Muscle of leg (tissue), 11 donors: ENCODE data around the gene OLR1. TPM values are rescaled to one million over a fixed set of nuclear protein-coding genes. Genes with fewer than 3 reads are reported as not detected.

ENCODE experiments used
- DNase-seq: peaks from one replicate; pipeline ENCODE4 v3.0.0; 2013
- H3K27ac ChIP-seq: one replicate; pipeline ENCODE4 v1.5.1; 2013; ENCODE audit warnings: mild to moderate bottlenecking, low read length, control low read depth
- H3K27me3 ChIP-seq: one replicate; pipeline ENCODE4 v1.6.1; 2013; ENCODE audit warnings: low read length; ENCODE audit not compliant: control insufficient read depth, insufficient read depth
- H3K36me3 ChIP-seq: one replicate; pipeline ENCODE4 v1.6.1; 2013; ENCODE audit warnings: low read length; ENCODE audit not compliant: control insufficient read depth, insufficient read depth
- H3K4me1 ChIP-seq: one replicate; pipeline ENCODE4 v1.6.1; 2013; ENCODE audit warnings: low read length; ENCODE audit not compliant: control insufficient read depth, insufficient read depth
- H3K4me3 ChIP-seq: one replicate; pipeline ENCODE4 v1.5.1; 2013; ENCODE audit warnings: low read length, control low read depth
- H3K9me3 ChIP-seq: replicated peaks from 2 replicates; pipeline ENCODE4 v1.6.1; 2013; ENCODE audit warnings: low read depth, low read length; ENCODE audit not compliant: control insufficient read depth
- WGBS: methylation state at CpG from one replicate; pipeline ENCODE4 v1.1.5; 2013; ENCODE audit warnings: missing lambda C conversion rate; ENCODE audit not compliant: insufficient coverage; 5-methylcytosine and 5-hydroxymethylcytosine counted together
- polyA plus RNA-seq, 8 donors: library from polyadenylated mRNA; unstranded; fragments of 120-200 nt; gene quantifications; one replicate each; pipeline versions ENCODE4 v1.2.1 to v1.2.3, GENCODE V29; 2013; ENCODE audit warnings: inconsistent platforms in 1 of 8, low replicate concordance in 1 of 8; ENCODE audit not compliant: insufficient read length in 8 of 8, insufficient read depth in 1 of 8
- total RNA-seq: library from RNA; stranded (reverse); fragments of 120-200 nt; gene quantifications from one replicate; pipeline ENCODE4 v1.2.4, GENCODE V29; 2013

Gene OLR1
- total and polyA plus RNA-seq, 9 donors = 0.13 to 2.0 (median 0.56) TPM

DNA sequence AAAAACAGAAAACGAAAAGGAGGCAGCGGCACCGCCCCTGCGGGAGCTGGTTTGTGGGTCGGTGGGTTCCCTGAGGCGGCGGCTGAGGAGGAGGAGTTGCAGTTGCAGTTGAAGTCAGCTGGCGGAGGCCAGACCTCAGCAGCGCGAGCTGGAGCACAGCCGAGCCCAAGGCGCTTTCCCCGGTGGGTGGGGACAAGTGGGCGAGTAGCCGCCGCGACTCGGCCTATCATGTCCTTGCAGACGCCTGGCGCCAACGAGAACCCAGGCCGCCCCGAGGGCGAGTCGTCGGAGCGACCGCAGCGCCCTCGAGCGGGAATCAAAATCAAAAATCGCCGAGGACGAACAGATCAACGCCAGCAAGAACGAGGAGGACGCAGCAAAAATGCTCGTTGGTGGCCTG lies 60.5 kb downstream of the OLR1 start:
- 72% methylated on average over 36 of the region's 38 CpGs for WGBS
- Histone ChIP-seq H3K4me3 (no peak overlapping the region), H3K9me3 (peaks cover 3% of the 10 kb centered on the region), H3K27ac (no peak overlapping the region), H3K36me3 (no peaks in the 10 kb centered on the region), H3K4me1 (no peaks in the 10 kb centered on the region), H3K27me3 (no peaks in the 10 kb centered on the region)
- no peak for DNase-seq

GRCh38 chr12:10110256-10110844 lies 61.6 kb downstream of the OLR1 start:
- WGBS = no CpG with 5 or more reads among the region's 2 CpGs
- Histone ChIP-seq H3K27ac (no peak overlapping the region), H3K4me1 (no peaks in the 10 kb centered on the region), H3K36me3 (no peaks in the 10 kb centered on the region), H3K4me3 (no peak overlapping the region), H3K27me3 (no peaks in the 10 kb centered on the region), H3K9me3 (peaks cover 3% of the 10 kb centered on the region)
- no peak for DNase-seq

Other genes with a start within 250 kb of the OLR1 start
- not detected for gene CLEC2A, start 239.8 kb downstream of the OLR1 start, total RNA-seq
- under 1 TPM in 1 of 8 donors, not detected in 7; 0.36 TPM for gene CLEC2A, start 239.8 kb downstream of the OLR1 start, polyA plus RNA-seq
- 0.13 TPM for gene CLEC12A, start 200.7 kb downstream of the OLR1 start, total RNA-seq
- under 1 TPM; 0.26 to 0.95 (median 0.56) TPM for gene CLEC12A, start 200.7 kb downstream of the OLR1 start, polyA plus RNA-seq
- gene CLEC1B, start 173.0 kb downstream of the OLR1 start, total RNA-seq = 0.13 TPM
- under 1 TPM in 6 of 8 donors, not detected in 2; 0.08 to 0.48 (median 0.32) TPM for gene CLEC1B, start 173.0 kb downstream of the OLR1 start, polyA plus RNA-seq
- not detected for gene CLEC12B, start 161.5 kb downstream of the OLR1 start, total RNA-seq
- under 1 TPM in 1 of 8 donors, not detected in 7; 0.11 TPM for gene CLEC12B, start 161.5 kb downstream of the OLR1 start, polyA plus RNA-seq
- 0.18 TPM for gene CLEC9A, start 141.4 kb downstream of the OLR1 start, total RNA-seq
- gene CLEC9A, start 141.4 kb downstream of the OLR1 start, polyA plus RNA-seq = under 1 TPM in 7 of 8 donors, not detected in 1; 0.11 to 0.45 (median 0.19) TPM
- gene CLEC1A, start 73.1 kb downstream of the OLR1 start, total RNA-seq = 2.4 TPM
- gene CLEC1A, start 73.1 kb downstream of the OLR1 start, polyA plus RNA-seq = 1 to 10 TPM; 2.3 to 3.4 (median 3.0) TPM
- gene CLEC7A, start 41.9 kb downstream of the OLR1 start, total RNA-seq = 1.2 TPM
- gene CLEC7A, start 41.9 kb downstream of the OLR1 start, polyA plus RNA-seq = 1 to 10 TPM in 6 of 8 donors, under 1 TPM in 2; 0.71 to 2.2 (median 1.4) TPM
- not detected for gene TMEM52B, start 6.9 kb upstream of the OLR1 start, total RNA-seq
- under 1 TPM in 7 of 8 donors, not detected in 1; 0.05 to 0.52 (median 0.17) TPM for gene TMEM52B, start 6.9 kb upstream of the OLR1 start, polyA plus RNA-seq
- gene GABARAPL1, start 40.7 kb upstream of the OLR1 start, total RNA-seq = 21.6 TPM
- gene GABARAPL1, start 40.7 kb upstream of the OLR1 start, polyA plus RNA-seq = 10 to 100 TPM; 16.3 to 27.7 (median 21.1) TPM
- 0.58 TPM for gene KLRD1, start 135.7 kb upstream of the OLR1 start, total RNA-seq
- gene KLRD1, start 135.7 kb upstream of the OLR1 start, polyA plus RNA-seq = under 1 TPM; 0.16 to 0.58 (median 0.23) TPM
- gene KLRK1, start 217.9 kb upstream of the OLR1 start, total RNA-seq = 0.44 TPM
- under 1 TPM; 0.11 to 0.61 (median 0.30) TPM for gene KLRK1, start 217.9 kb upstream of the OLR1 start, polyA plus RNA-seq
- gene KLRC4, start 237.6 kb upstream of the OLR1 start, total RNA-seq = 0.13 TPM
- gene KLRC4, start 237.6 kb upstream of the OLR1 start, polyA plus RNA-seq = under 1 TPM in 1 of 8 donors, not detected in 7; 0.11 TPM
- 0.09 TPM for gene KLRC3, start 248.5 kb upstream of the OLR1 start, total RNA-seq
- gene KLRC3, start 248.5 kb upstream of the OLR1 start, polyA plus RNA-seq = under 1 TPM in 2 of 8 donors, not detected in 6; 0.16 to 0.30 TPM